HG02588 (cell line): ENCODE results near the gene UNKL.

ENCODE experiments used
- ATAC-seq: cut with Tn5 transposase; IDR thresholded peaks from one replicate; pipeline ENCODE4 v1.9.1; 2021; ENCODE audit warnings: mild to moderate bottlenecking, moderate library complexity; ENCODE audit not compliant: unreplicated experiment

The UNKL gene

GRCh38 chr16:1313721-1314369 is 100.7 kb downstream of the UNKL start:
- no peak for ATAC-seq
